HepG2 (cell line): ENCODE data around the gene IMMT. TPM values are rescaled to one million over a fixed set of nuclear protein-coding genes. Genes with fewer than 3 reads are reported as not detected.

Source experiments
- ATAC-seq: fragments of 200-7000 bp; cut with Tn5 transposase; 3 replicates; pipeline ENCODE4 v1.9.1; 2020; ENCODE audit warnings: mild to moderate bottlenecking, moderate library complexity
- BruUV-seq: library from RNA; stranded (reverse); fragments of 400-500 nt; replicated peaks from 2 replicates; lab custom pipeline; 2021; lab: Mats Ljungman, UMichigan
- CTCF ChIA-PET: fragments of 300-600 bp; formaldehyde crosslinking; extraction: SDS; loops from one replicate; lab custom pipeline; 2021; ENCODE audit warnings: low total read pairs, inconsistent platforms, low intra/inter-chr PET ratio; lab: Yijun Ruan, JAX
- POLR2A ChIA-PET: fragments of 350-600 bp; sonication (Branson Sonifier 250); formaldehyde crosslinking; loops from one replicate; lab custom pipeline; 2020; ENCODE audit warnings: antibody characterized with exemption, inconsistent platforms; lab: Yijun Ruan, JAX
- DNase-seq: peaks from one replicate; pipeline ENCODE4 v3.0.0-alpha.2; 2015; ENCODE audit warnings: low spot score
- FAIRE-seq: peaks from 3 replicates; lab custom pipeline; 2011; peaks lifted over from hg19 to GRCh38; lab: Jason Lieb, UNC
- H2AFZ ChIP-seq: one replicate; pipeline ENCODE4 v1.6.1; 2011; ENCODE audit warnings: low read length, inconsistent platforms
- H3K27ac ChIP-seq: fragments of 300-600 bp; 3 replicates; pipeline ENCODE4 v1.8.0; 2011; ENCODE audit warnings: mixed run types, mild to moderate bottlenecking, mixed read lengths, low read length, inconsistent platforms; ENCODE audit not compliant: insufficient read depth; ENCODE audit errors: extremely low read length
- H3K27me3 ChIP-seq, 2 experiments: fragments of 200-600 bp in 1 of 2; 2 replicates in 1 of 2; 3 replicates in 1 of 2; pipeline versions ENCODE4 v1.6.0 to v1.8.0; 2011; ENCODE audit warnings: low read length in 2 of 2, mild to moderate bottlenecking in 2 of 2, moderate library complexity in 2 of 2, inconsistent platforms in 1 of 2; ENCODE audit not compliant: insufficient read depth in 2 of 2, control insufficient read depth in 1 of 2
- H3K36me3 ChIP-seq, 2 experiments: fragments of 200-600 bp in 1 of 2; replicated peaks in 1 of 2; 2 replicates in 1 of 2; 3 replicates in 1 of 2; pipeline versions ENCODE4 v1.5.1 to v1.8.0; 2011; ENCODE audit warnings: low read length in 2 of 2, inconsistent platforms in 1 of 2; ENCODE audit not compliant: insufficient read depth in 2 of 2, control insufficient read depth in 1 of 2
- H3K4me1 ChIP-seq: 2 replicates; pipeline ENCODE4 v1.5.1; 2012; ENCODE audit warnings: low read length, inconsistent platforms; ENCODE audit not compliant: insufficient read depth
- H3K4me2 ChIP-seq: 2 replicates; pipeline ENCODE4 v1.6.0; 2011; ENCODE audit warnings: low read depth, low read length, inconsistent platforms
- H3K4me3 ChIP-seq, 3 experiments: fragments of 200-600 bp in 1 of 3; sonication (generic), shearing (Covaris generic) in 1 of 3; replicated peaks in 1 of 3; 2 replicates each; pipeline ENCODE4 v1.5.1; 2011 to 2016; ENCODE audit warnings: low read length in 3 of 3, inconsistent platforms in 2 of 3, low read depth in 2 of 3, mild to moderate bottlenecking in 2 of 3, control low read depth in 1 of 3, mixed read lengths in 1 of 3; ENCODE audit not compliant: insufficient read depth in 1 of 3
- H3K79me2 ChIP-seq: one replicate; pipeline ENCODE4 v1.6.1; 2011; ENCODE audit warnings: low read length, inconsistent platforms; ENCODE audit not compliant: insufficient read depth
- H3K9ac ChIP-seq: 2 replicates; pipeline ENCODE4 v1.6.0; 2011; ENCODE audit warnings: mild to moderate bottlenecking, low read depth, low read length, inconsistent platforms; ENCODE audit not compliant: insufficient read depth
- H3K9me3 ChIP-seq: 2 replicates; pipeline ENCODE4 v1.5.1; 2012; ENCODE audit warnings: mild to moderate bottlenecking, low read length
- H4K20me1 ChIP-seq: 2 replicates; pipeline ENCODE4 v1.6.0; 2011; ENCODE audit warnings: inconsistent platforms, mild to moderate bottlenecking, low read length, moderate library complexity; ENCODE audit not compliant: insufficient read depth
- CENPX ChIP-seq: sonication (generic); formaldehyde crosslinking; IDR thresholded peaks from 2 replicates; pipeline ENCODE4 v1.9.0; 2021; ENCODE audit warnings: mild to moderate bottlenecking, missing genetic modification reagents, moderate library complexity
- DNMT3B ChIP-seq: conservative IDR thresholded peaks from 2 replicates; pipeline ENCODE4 v1.6.1; 2016; ENCODE audit warnings: missing biosample characterization, control low read depth
- LCORL ChIP-seq, 2 experiments: fragments of 450-650 bp in 1 of 2; sonication (generic) in 1 of 2; formaldehyde crosslinking in 1 of 2; IDR thresholded peaks; 2 replicates each; pipeline versions ENCODE4 v1.5.0 to v1.6.1; 2017 to 2020; ENCODE audit warnings: antibody characterized with exemption in 1 of 2, missing genetic modification reagents in 1 of 2
- POLR2AphosphoS5 ChIP-seq: IDR thresholded peaks from 2 replicates; pipeline ENCODE4 v1.6.1; 2012; ENCODE audit warnings: low read depth, low read length
- RBM22 ChIP-seq: fragments of 200-400 bp; formaldehyde crosslinking; optimal IDR thresholded peaks from 2 replicates; pipeline ENCODE3; 2017; ENCODE audit warnings: mild to moderate bottlenecking, low read length, moderate library complexity
- TCF12 ChIP-seq, 2 experiments: fragments of 450-650 bp in 1 of 2; sonication (generic) in 1 of 2; formaldehyde crosslinking in 1 of 2; IDR thresholded peaks; 2 replicates each; pipeline versions ENCODE4 v1.6.1 to v1.8.0; 2017 to 2022; ENCODE audit warnings: antibody characterized with exemption in 1 of 2, mild to moderate bottlenecking in 1 of 2, missing genetic modification reagents in 1 of 2, moderate library complexity in 1 of 2
- ZC3H4 ChIP-seq: sonication (generic); formaldehyde crosslinking; IDR thresholded peaks from 2 replicates; pipeline ENCODE4 v1.4.0; 2020; ENCODE audit warnings: missing genetic modification reagents, borderline replicate concordance
- ZNF343 ChIP-seq: sonication (generic); formaldehyde crosslinking; IDR thresholded peaks from 2 replicates; pipeline ENCODE4 v1.4.0; 2020; ENCODE audit warnings: mild to moderate bottlenecking, missing genetic modification reagents
- ZNF607 ChIP-seq: sonication (generic); formaldehyde crosslinking; IDR thresholded peaks from 2 replicates; pipeline ENCODE4 v1.5.1; 2020; ENCODE audit warnings: missing genetic modification reagents, mild to moderate bottlenecking, borderline replicate concordance
- ZNF703 ChIP-seq: sonication (generic); formaldehyde crosslinking; IDR thresholded peaks from 2 replicates; pipeline ENCODE4 v1.5.1; 2020; ENCODE audit warnings: missing genetic modification reagents, mild to moderate bottlenecking, moderate library complexity, borderline replicate concordance
- WGBS: methylation state at CpG from one replicate; pipeline ENCODE4 v1.1.6; 2017; ENCODE audit warnings: low lambda C conversion rate; 5-methylcytosine and 5-hydroxymethylcytosine counted together
- in situ Hi-C: cut with HindIII; loops from 2 replicates; pipeline ENCODE4 v1.10.0; 2017; ENCODE audit warnings: low pct_unique_long_range_greater_than_20kb; ENCODE audit not compliant: extremely low pct_ligation_motif_present
- intact Hi-C: fragments of 100-400 bp; cut with micrococcal nuclease; formaldehyde crosslinking; loops from one replicate; pipeline ENCODE4 v1.10.0; 2022; ENCODE audit not compliant: unreplicated experiment
- polyA plus RNA-seq, 8 experiments: library from polyadenylated mRNA; depleted of rRNA in 3 of 8; stranded (reverse) in 7 of 8; unstranded in 1 of 8; fragments of >200 nt; fragmentation: Illumina TruSeq in 4 of 8; extraction: Trizol in 4 of 8; gene quantifications; 2 replicates each; pipeline versions ENCODE4 v1.2.1 to v1.2.3, GENCODE V29; 2011 to 2016; ENCODE audit warnings: low read depth in 4 of 8, missing spikeins in 1 of 8, mixed read lengths in 1 of 8; ENCODE audit not compliant: insufficient read depth in 1 of 8
- total RNA-seq, 5 experiments: library from RNA; depleted of rRNA; stranded (reverse); fragments of >200 nt; fragmentation: Illumina TruSeq; extraction: Trizol; gene quantifications; 2 replicates each; pipeline ENCODE4 v1.2.3, GENCODE V29; 2016; ENCODE audit warnings: low read depth in 1 of 5
- TF ChIP-seq, protein P1 (sequence below): sonication (generic); formaldehyde crosslinking; IDR thresholded peaks from 2 replicates; pipeline ENCODE4 v1.8.0; 2022; ENCODE audit warnings: missing genetic modification reagents, mild to moderate bottlenecking, inconsistent platforms, borderline replicate concordance
- TF ChIP-seq, protein P2 (sequence below): sonication (generic); formaldehyde crosslinking; IDR thresholded peaks from 2 replicates; pipeline ENCODE4 v1.8.0; 2022; ENCODE audit warnings: mild to moderate bottlenecking, missing genetic modification reagents, borderline replicate concordance

IMMT gene
- total and polyA plus RNA-seq, 2 of the 13 experiments (the other 11 are each of a cell fraction or from before 2014, with no cell fraction given): 63.5 to 119 TPM

DNA sequence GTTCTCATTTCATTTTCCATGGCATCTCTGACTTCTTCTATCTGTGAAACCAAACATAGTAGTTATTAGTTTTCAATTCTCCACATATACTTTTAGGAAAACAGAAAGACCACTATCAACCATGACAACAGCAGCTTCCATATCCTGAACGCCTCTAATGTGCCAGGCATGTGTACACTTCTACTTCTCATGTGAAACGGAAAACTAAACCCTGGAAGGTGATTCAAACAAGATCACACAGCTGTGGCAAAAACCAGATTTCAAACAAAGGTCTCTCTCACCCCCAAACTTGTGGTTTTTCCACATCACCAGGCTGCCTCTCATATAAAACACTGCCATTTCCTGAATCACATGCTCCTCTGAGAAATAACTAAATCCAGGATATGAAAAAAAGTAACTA is 47.5 kb downstream of the IMMT start:
- H3K4me2 ChIP-seq: no peak overlapping the region
- no peak overlapping the region for H2AFZ ChIP-seq
- H3K36me3 ChIP-seq: peaks cover 40 to 80% of the 10 kb centered on the region in 2 experiments
- ATAC-seq: no peak
- in situ Hi-C loops: no loop called here
- H4K20me1 ChIP-seq: no peaks in the 10 kb centered on the region
- no peak overlapping the region for H3K4me3 ChIP-seq
- no peak overlapping the region for H3K9ac ChIP-seq
- WGBS: 98% methylated on average over 2 of the region's 2 CpGs
- no peaks in the 10 kb centered on the region for H3K27me3 ChIP-seq
- no peak for FAIRE-seq
- BruUV-seq: no TSS peak
- TF ChIP-seq CENPX (CRISPR knock-in tag) (no peak), ZNF343 (CRISPR knock-in tag) (no peak), ZNF703 (no peak), ZC3H4 (CRISPR knock-in tag) (no peak), RBM22 (peak; percentile 64), DNMT3B (CRISPR knock-in tag) (no peak), LCORL (IDR thresholded peaks at IDR 0.05) (no peak), LCORL (CRISPR knock-in tag; IDR thresholded peaks at IDR 0.05) (no peak), POLR2AphosphoS5 (0 out of 2 replicates have a peak, but pooled peaks have one; percentile 20), ZNF607 (no peak), TCF12 (IDR thresholded peaks at IDR 0.05) (no peak), TCF12 (CRISPR knock-in tag; IDR thresholded peaks at IDR 0.05) (no peak)
- TF ChIP-seq, protein P1, sequence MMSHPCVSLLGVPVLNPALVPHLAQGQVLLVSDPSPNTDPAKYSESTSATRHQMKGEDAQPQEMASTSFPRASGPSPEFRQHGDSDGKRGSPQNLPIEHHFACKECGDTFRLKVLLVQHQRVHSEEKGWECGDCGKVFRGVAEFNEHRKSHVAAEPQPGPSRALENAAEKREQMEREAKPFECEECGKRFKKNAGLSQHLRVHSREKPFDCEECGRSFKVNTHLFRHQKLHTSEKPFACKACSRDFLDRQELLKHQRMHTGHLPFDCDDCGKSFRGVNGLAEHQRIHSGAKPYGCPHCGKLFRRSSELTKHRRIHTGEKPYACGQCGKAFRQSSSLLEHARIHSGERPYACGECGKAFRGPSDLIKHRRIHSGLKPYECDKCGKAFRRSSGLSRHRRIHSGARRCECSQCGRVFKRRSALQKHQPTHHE (CRISPR knock-in tag): no peak
- TF ChIP-seq, protein P2, sequence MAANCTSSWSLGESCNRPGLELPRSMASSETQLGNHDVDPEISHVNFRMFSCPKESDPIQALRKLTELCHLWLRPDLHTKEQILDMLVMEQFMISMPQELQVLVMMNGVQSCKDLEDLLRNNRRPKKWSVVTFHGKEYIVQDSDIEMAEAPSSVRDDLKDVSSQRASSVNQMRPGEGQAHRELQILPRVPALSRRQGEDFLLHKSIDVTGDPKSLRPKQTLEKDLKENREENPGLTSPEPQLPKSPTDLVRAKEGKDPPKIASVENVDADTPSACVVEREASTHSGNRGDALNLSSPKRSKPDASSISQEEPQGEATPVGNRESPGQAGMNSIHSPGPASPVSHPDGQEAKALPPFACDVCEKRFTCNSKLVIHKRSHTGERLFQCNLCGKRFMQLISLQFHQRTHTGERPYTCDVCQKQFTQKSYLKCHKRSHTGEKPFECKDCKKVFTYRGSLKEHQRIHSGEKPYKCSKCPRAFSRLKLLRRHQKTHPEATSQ (CRISPR knock-in tag): no peak
- intact Hi-C loops: no loop called here
- POLR2A ChIA-PET: no interaction called here
- no peak for DNase-seq
- no peaks in the 10 kb centered on the region for H3K9me3 ChIP-seq
- H3K27ac ChIP-seq: no peak overlapping the region
- H3K4me1 ChIP-seq: no peaks in the 10 kb centered on the region
- CTCF ChIA-PET: no interaction called here
- H3K79me2 ChIP-seq: no peaks in the 10 kb centered on the region
